ENCODE results near the gene CDK7.
"Not testable (repeated sequence)": the region's sequence is repeated elsewhere in the genome, so short reads cannot be mapped to it uniquely, and the experiment has no call there.

CDK7 gene

DNA sequence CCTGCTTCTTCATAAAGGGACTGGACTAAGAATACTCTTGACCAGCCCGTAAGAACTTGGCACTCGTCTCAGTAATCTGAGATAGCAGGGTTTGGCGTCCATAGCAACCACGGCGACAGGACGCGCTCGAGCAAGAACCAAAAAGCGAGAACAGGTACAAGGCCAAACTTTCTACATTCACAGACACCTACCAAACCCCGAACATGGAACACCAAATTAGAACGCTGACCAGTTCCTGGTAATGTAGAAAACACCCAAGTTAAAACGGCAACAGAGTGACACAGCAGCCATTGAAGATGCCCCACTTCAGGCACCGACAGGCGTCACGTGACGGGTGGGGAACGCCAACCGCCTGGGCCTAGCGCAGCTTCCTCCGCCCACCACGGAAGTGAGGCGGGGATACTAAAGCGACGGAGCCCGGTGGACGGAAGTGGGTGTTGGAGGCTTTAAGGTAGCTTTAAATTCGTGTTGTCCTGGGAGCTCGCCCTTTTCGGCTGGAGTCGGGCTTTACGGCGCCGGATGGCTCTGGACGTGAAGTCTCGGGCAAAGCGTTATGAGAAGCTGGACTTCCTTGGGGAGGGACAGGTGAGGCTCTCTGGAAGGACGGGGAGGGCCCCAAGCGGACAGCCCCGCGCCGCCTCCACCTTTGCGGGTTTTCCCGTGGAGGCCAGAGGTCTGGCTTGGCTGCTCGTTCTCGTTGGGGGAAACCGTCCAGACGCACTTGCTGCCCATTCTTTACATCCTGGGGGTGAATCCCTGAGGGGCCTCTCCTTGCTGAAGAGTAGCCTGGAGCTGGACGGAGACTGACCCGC lies at the start of gene CDK7:
Gene CDK7, plus strand, starts transcription at position 430 of the 812 bp plus-strand sequence. Its CDS starts 90 bp downstream, at position 520.
- DNase-seq = peak; percentile 79 to 82

DNA sequence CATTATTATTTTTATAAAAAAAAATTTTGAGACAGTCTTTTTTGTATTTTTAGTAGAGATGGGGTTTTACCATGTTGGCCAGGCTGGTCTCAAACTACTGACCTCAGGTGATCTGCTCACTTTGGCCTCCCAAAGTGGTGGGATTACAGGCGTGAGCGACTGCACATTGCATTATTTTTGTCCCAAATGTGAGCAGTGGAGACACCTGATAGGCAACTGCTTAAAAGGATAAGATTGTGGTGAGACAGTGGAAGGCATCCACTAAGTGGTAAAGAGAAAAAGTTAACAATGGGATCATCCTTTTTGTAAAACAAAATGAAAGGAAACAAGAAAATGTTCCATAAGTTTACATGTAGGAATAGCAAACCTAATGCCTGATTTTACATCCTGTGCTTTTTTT lies 47.3 kb upstream of the CDK7 start:
- DNase-seq = no peak

DNA sequence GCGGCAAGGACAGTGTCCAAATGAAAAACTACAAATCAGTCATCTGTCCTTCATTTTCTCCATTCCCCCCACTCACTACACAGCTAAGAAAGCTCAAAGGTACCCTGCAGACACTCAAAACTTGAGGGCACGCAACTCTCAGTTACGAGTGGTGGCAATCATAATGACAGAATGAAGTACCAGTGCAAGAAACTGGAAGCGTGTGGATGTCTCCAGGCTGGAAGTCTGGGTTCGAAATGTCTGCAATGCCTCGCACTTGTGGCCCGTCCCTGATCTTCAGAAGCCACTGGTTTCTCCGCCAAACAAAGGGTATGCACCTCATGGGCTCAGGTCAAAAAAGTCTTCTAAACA lies 45.9 kb upstream of the CDK7 start:
- no peak for DNase-seq

DNA sequence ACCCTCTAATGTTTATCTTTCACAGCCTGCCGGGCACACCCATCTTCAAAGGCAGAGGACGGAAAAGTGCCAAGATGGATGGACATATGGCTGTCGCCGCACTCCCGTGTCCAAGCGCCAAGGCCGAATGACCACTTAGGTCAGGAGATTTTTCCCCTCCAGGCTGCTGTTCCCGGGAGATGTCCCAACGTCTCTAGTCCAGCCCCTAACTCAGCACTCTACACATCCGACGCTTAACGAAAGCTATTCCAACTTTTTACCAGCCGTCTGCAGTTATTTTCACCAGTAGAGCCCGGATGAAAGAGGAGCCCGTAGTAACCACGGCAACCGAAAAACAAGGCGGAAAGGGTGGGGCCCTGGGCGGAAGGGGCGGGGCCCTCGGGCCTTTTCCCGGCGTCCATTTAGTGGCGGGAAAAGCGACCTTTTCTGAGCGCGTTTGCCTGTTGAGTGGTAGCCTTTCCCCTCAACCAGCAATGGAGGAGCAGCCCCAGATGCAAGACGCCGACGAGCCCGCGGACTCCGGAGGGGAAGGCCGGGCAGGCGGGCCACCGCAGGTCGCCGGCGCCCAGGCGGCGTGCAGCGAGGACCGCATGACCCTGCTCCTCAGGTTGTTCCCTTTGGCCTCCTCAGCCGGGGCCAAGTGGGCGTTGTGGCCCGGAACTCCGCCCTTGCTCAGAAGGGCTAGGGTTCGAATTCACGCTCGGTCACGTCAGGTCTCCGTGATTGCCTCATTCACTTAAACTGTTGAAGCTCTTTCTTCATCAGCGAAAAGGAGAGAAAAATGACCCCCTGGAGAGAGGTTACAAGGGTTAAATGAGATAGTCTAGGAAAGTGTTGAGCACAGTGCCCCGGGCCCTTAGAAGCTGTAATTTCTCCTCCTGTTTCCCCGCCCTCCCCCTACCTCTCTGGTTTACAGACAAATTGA lies 45.3 kb upstream of the CDK7 start, which contains the start of gene CENPH:
Gene CENPH, plus strand, starts transcription at position 422 of the 925 bp plus-strand sequence. Its CDS starts 52 bp downstream, at position 474.
- DNase-seq = peak; percentile 72 to 85

DNA sequence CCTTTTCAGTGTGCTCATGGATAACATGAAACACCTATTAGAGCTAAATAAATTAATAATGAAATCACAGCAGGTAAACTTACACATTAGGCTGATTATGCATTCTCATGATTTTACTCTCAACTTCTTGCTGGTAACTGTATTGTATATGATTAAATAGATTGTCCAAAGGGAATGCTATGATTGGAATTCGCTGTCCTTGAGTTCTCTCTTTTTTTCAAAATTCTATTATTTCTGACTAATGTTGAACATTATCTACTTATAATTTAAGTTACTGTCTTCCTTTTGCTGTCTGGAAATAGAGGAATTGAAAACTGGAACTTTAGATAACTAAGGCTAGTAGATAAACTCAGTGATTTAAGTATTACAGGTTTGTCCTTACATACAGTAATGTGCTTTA lies 32.2 kb upstream of the CDK7 start:
- DNase-seq = no peak

DNA sequence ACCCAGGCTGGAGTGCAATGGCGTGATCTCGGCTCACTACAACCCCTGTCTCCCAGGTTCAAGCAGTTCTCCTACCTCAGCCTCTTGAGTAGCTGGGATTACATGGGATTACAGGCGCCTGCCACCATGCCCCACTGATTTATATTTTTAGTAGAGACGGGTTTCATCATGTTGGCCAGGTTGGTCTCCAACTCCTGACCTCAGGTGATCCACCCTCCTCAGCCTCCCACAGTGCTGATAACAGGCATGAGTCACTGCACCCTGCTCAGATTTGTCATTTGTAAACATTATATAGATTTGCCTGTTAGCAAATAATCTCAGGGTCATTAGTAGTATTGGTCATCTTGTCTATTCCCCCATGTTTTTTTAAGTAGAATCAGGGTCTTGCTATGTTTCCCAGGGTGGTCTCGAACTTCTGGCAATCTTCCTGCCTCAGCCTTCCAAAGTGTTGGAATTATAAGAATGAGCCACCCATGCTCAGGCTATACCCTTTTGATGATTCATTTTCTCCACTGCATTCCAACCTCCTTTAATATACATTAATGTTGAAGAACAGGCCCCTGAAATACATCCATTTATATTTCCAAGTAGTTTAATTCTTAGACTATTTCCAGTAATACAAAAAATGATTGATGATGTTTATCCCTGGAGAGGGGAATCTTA lies 28.0 kb upstream of the CDK7 start:
- DNase-seq = no peak

DNA sequence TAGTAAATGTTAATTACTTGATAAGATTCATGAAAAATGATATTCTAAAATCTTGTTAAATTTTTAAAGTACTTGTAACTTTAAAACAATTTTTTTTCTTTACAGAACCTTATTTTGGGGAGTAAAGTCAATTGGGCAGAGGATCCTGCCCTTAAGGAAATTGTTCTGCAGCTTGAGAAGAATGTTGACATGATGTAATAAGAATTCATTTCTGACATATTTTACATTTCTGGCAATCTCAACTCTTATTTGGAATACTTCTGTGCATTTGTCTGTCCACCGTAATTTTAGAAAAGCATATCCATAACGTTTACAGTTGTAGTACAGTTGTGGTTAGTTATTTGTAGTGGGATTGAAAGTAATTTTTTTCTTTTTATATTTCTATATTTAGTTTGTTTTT lies 25.1 kb upstream of the CDK7 start:
- no peak for DNase-seq

DNA sequence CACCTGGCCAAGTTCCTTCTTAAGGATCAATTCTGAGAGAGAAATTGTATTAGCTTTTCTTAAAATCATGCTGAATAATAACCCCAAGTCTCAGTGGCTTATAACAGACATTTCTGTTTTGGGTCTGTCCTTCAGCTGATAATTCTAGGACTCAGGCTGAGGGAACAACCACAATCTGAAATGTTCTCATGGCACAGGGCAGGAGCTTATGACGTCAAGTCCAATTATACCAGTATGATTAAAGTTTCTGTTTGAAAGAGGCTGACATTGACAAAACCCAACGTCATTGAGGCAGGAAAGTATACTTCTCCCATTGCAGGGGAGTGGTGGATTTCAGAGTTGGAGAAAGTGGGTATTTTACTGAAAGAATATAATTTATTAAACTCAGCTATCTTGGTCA lies 23.5 kb upstream of the CDK7 start:
- DNase-seq = no peak

DNA sequence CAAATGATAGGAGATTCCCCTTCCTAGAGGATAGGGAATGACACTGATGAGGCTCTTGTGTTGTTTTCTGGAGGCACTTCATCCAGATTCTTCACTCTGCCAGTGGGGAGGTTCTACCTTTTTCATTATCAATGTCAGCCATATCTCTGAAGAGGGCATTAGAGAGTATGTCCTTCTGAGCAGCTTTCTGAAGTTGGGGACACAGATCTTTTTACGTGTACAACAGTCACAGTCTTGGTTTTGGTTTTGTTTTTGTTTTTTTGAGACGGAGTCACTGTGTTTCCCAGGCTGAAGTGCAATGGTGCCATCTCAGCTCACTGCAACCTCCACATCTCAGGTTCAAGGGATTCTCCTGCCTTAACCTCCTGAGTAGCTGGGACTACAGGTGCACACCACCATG lies 22.7 kb upstream of the CDK7 start:
- DNase-seq = no peak

DNA sequence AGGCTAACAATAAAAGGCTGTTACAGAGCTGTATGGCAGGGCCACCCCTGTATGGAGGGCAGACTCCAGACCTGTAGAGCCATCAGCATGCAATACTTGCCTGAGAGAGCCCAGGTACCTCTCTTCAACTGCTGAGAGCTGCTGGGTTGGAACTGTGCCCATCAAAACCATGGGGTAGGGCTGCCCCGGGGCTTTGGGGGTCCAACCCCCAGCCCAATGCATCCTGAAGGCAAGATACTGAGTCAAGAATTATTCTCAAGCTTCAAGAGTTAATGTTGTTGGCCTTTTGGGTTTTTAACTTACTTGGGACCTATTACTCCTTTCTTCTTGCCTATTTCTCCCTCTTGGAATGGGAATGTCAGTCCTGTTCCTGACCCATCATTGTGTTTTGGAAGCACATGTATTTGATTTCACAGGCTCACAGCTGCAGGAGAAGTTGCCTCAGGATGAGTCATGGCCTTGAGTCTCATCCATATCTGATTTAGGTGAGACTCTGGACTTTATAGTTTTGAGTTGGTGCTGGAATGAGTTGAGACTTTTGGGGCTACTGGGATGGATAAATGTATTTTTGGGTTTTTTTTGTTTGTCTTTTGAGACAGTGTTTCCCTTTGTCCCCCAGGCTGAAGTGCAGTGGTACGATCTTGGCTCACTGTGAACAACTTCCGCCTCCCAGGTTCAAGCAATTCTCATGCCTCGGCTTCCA lies 21.0 kb upstream of the CDK7 start:
- no peak for DNase-seq

DNA sequence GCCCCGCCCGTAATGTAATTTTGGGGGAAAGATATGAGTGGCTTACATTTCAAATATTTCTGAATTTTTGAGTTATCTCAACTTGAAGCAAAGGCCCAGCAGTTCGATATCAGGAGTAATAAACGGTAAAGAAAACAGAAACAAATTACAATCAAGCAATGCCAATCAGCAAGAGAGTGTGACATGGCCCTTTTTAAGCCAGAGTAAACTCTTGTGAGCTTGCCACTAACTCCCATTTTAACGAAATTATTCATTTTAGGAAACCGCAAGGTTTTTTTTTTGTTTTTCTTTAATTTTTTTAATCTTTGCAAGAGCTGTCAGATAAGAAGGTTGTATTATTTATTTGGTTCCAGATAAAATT lies 17.6 kb upstream of the CDK7 start:
- DNase-seq = no peak

DNA sequence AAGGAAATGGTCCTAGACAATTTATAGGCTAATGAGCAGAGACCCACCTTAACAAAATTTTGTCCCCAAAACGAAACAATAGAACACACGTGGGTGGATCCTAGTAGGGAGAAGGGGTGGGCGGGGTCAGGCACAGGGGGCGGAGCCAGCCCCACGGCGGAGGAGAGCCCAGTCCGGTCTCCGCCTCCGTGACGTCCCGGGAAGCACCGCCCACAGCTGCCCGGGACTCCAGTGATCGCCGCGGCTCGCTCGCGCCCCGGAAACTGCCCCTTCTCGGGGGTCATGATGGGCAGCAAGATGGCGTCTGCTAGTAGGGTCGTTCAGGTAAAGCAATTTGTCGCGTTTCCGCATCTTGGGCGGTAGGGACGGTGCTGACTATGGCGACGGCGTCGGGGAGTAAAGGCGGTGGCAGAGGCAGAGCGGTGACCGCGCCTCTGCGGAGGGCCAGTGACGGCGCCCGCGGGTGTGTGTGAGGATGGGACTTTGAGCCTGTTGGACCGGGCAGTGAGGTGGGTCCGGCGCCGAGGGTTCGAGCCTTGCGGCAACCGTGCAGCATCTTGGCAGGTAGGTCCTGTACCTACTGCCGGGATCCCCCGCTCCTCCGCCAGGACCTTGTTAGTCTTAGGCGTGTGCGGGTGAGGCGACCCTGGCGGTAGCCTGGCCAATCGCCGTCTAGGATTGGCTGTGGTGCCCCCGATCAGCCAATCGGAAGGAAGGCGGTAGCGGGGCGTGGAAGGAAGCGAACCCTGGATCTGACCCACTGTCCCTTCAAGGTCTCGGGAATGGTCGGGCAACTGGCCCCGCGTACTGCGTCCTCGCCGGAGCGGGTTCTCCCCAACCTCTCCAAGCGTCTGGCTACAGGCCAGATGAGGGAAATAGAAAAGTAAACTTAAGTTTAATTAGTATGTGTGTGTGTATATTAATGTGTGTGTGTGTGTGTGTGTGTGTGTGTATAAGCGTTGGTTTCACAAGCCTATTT lies 16.8 kb upstream of the CDK7 start:
- peak; percentile 82 to 90 for DNase-seq

DNA sequence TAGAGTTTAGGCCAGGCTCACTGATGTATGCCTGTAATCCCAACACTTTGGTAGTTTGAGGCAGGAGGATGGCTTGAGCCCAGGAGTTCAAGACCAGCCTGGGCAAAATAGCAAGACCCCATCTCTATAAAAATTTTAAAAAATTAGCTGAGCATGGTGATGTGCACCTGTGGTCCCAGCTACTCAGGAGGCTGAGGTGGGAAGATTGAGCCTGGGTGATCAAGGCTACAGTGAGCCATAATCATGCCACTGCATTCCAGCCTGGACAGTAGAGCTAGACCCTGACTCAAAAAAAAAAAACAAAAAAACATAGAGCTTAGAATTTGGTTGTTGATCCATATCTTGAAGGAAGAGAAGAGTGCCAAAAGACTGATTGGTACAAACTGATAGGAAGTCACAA lies 14.7 kb upstream of the CDK7 start:
- DNase-seq = no peak

DNA sequence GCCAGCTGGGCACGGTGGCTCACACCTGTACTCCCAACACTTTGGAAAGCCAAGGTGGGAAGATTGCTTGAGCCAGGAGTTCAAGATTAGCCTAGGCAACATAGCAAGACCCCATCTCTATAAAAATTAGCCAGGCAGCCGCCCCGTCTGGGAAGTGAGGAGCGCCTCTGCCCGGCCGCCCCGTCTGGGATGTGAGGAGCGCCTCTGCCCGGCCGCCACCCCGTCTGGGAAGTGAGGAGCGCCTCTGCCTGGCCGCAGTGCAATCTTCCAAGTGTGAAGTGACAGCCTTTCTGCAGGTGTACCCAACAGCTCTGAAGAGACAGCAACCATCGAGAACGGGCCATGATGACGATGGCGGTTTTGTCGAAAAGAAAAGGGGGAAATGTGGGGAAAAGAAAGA lies 14.3 kb upstream of the CDK7 start:
- not testable (repeated sequence) for DNase-seq

DNA sequence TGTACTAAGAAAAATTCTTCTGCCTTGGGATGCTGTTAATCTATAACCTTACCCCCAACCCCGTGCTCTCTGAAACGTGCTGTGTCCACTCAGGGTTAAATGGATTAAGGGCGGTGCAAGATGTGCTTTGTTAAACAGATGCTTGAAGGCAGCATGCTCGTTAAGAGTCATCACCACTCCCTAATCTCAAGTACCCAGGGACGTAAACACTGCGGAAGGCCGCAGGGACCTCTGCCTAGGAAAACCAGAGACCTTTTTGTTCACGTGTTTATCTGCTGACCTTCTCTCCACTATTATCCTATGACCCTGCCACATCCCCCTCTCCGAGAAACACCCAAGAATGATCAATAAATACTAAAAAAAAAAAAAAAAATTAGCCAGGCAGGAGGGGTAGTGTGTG lies 13.9 kb upstream of the CDK7 start:
- peak in 1 of 2 experiments; percentile 11 for DNase-seq

DNA sequence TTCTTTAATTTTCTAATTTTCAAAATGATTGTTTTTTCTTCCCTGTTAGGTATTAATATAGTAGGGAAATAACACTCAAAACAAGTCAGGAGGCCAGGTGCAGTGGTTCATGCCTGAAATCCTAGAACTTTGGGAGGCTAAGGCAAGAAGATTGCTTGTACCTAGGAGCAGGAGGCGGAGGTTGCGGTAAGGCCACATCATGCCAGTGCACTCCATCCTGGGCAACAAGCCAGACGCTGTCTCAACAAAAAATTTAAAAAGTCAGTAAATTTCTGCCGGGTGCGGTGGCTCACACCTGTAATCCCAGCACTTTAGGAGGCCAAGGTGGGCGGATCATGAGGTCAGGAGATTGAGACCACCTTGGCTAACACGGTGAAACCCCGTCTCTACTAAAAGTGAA lies 10.2 kb upstream of the CDK7 start:
- no peak for DNase-seq

DNA sequence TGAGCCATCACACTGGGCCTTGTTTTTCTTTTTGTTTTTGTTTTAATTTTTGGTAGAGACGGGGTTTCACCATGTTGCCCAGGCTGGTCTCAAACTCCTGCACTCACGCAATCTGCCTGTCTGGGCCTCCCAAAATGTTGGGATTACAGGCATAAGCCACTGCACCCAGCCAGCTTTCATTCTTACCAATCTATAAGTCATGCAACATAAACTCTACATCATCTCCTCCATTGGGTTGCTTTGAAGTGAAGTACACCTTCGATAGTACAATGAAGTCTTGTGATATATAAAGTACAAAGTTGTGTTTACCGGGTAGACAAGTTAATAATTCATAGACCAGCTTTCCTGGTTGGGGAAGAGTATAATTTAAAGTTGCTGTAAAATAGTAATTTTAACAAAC lies 8.8 kb upstream of the CDK7 start:
- DNase-seq = no peak

DNA sequence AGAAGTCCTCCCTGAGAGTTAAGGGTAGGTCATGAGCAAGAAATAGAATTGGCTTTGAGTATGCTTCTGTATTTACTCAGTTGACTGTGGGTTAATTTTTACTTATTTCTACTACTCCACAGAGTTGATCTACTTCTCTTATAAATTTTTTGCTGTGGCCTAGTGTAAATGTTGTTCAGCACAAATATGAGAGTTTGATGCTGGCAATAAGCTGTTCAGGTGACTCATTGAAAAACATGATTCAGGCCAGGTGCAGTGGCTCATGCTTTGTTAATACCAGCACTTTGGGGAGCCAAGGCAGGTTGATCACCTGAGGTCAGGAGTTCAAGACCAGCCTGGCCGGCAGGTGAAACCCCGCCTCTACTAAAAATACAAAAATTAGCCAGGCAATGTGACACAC lies 4.5 kb upstream of the CDK7 start:
- DNase-seq = no peak

DNA sequence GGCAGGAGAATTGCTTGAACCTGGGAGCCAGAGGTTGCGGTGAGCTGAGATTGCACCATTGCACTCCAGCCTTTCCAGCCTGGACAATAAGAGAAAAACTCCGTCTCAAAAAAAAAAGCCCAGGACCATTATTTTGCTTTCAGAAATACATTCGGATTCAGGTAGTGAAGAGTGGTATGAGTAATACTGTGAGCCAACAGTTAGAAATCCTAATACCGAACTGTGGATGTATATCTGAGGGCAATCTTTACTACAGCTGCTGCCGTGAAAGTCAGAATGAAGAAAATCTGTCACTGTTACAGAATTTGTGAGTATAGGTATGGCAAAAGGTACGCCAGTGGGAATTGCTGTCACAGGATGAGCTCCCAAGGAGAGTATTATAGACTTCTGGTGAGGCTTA lies 3.4 kb upstream of the CDK7 start:
- DNase-seq = no peak

DNA sequence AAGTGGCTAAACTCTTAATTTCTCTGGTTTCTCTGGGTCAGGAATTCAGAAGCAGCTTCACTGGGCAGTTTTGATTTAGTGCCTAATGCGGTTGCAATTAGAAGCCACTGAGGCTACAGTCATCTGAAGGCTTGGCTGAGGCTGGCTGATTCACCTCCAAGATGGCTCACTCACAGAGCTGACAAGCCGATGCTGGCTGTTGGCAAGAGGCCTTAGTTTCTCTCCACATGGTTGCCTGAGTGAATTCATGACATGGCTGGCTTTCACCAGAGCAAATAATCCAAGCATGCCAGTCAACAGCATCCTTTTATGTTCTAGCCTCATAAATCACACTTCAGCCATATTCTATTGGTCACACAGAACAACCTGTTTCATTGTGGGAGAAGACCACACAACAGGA lies 2.8 kb upstream of the CDK7 start:
- DNase-seq = no peak

DNA sequence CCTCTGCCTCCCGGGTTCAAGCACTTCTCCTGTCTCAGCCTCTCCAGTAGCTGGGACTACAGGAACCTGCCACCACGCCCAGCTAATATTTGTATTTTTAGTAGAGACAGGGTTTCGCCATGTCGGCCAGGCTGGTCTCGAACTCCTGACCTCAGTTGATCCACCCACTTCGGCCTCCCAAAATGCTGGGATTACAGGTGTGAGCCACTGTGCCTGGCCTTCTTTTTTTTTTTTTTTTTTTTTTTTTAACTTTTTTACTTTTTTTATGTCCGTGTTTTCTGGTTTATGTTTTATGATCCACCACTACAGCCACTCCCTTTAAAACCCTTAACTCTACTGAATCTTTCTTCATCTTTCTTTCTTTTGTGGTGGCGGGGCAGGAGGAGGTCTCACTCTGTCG lies 2.0 kb downstream of the CDK7 start:
- DNase-seq = not testable (repeated sequence)

DNA sequence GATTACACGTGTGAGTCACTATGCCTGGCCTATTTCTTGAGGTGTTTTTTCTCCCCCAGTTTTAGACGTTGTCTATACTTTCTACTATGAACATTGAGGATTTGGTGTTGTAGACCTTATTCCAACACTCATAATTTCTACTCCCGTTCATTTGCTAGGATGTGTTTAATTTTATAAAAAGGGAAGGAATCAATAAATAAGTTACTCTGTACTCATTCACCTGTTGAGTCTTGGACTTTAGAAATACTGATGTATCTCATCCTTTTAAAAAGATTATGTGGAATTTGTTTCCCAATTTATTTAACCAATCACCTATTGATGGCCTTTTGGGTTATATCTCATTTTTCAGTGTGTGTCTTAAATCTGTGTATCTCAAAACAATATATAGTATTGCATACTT lies 3.2 kb downstream of the CDK7 start:
- DNase-seq = no peak

All from NCI-H524 (cell line).